PC-3 (cell line): ENCODE results near the gene HBEGF. TPM values are rescaled to one million over a fixed set of nuclear protein-coding genes. Genes with fewer than 3 reads are reported as not detected.

Experiments used
- ATAC-seq: fragments of 200-7000 bp; cut with Tn5 transposase; 2 replicates; pipeline ENCODE4 v1.9.1; 2020; ENCODE audit warnings: mild to moderate bottlenecking, moderate library complexity
- BruUV-seq: library from RNA; stranded (reverse); fragments of 400-500 nt; replicated peaks from 2 replicates; lab custom pipeline; 2021; lab: Mats Ljungman, UMichigan
- CTCF ChIA-PET: fragments of 300-600 bp; sonication (Branson Sonifier 250); formaldehyde crosslinking; loops from one replicate; lab custom pipeline; 2022; ENCODE audit warnings: antibody characterized with exemption; lab: Charles Lee
- POLR2A ChIA-PET: fragments of 300-600 bp; sonication (Branson Sonifier 250); formaldehyde crosslinking; loops from one replicate; lab custom pipeline; 2022; ENCODE audit warnings: antibody characterized with exemption; ENCODE audit not compliant: unreplicated experiment; lab: Charles Lee
- DNase-seq: peaks from one replicate; pipeline ENCODE4 v3.0.0-alpha.2; 2015
- H2AFZ ChIP-seq: fragments of 300-600 bp; sonication (generic); 2 replicates; pipeline ENCODE4 v1.6.0; 2016; ENCODE audit warnings: antibody characterized with exemption, low read length
- H3F3A ChIP-seq: fragments of 300-600 bp; sonication (generic); one replicate; pipeline ENCODE4 v1.6.0; 2017; ENCODE audit warnings: antibody characterized with exemption, low read length, control low read depth, mild to moderate bottlenecking; ENCODE audit not compliant: unreplicated experiment
- H3K27ac ChIP-seq: fragments of 300-600 bp; sonication (generic); 2 replicates; pipeline ENCODE4 v1.5.1; 2016; ENCODE audit warnings: mild to moderate bottlenecking, low read length
- H3K27me3 ChIP-seq: fragments of 300-600 bp; sonication (generic); 2 replicates; pipeline ENCODE4 v1.6.1; 2016; ENCODE audit warnings: low read length, mixed read lengths
- H3K36me3 ChIP-seq: fragments of 300-600 bp; sonication (generic); 2 replicates; pipeline ENCODE4 v1.6.1; 2016; ENCODE audit warnings: low read depth, mixed run types, low read length, mixed read lengths
- H3K4me1 ChIP-seq: fragments of 300-600 bp; sonication (generic); 2 replicates; pipeline ENCODE4 v1.5.1; 2016; ENCODE audit warnings: low read length; ENCODE audit not compliant: insufficient read depth
- H3K4me2 ChIP-seq: fragments of 300-600 bp; sonication (generic); 2 replicates; pipeline ENCODE4 v1.6.0; 2016; ENCODE audit warnings: low read length
- H3K4me3 ChIP-seq: fragments of 300-600 bp; sonication (generic); 2 replicates; pipeline ENCODE4 v1.5.1; 2016; ENCODE audit warnings: mild to moderate bottlenecking, low read length, mixed read lengths
- H3K79me2 ChIP-seq: fragments of 300-600 bp; sonication (generic); 2 replicates; pipeline ENCODE4 v1.6.1; 2017; ENCODE audit warnings: low read length, mixed read lengths
- H3K9ac ChIP-seq: fragments of 300-600 bp; sonication (generic); 2 replicates; pipeline ENCODE4 v1.6.0; 2016; ENCODE audit warnings: mild to moderate bottlenecking, low read length
- H3K9me2 ChIP-seq: fragments of 300-600 bp; sonication (generic); replicated peaks from 2 replicates; pipeline ENCODE4 v1.6.1; 2016; ENCODE audit warnings: mixed run types, low read length, mixed read lengths
- H3K9me3 ChIP-seq: fragments of 300-600 bp; sonication (generic); 2 replicates; pipeline ENCODE4 v1.6.1; 2016; ENCODE audit warnings: low read length, mixed read lengths
- H4K20me1 ChIP-seq: fragments of 300-600 bp; sonication (generic); 2 replicates; pipeline ENCODE4 v1.6.1; 2016; ENCODE audit warnings: low read length, mixed read lengths
- CTCF ChIP-seq: fragments of 300-600 bp; sonication (generic); conservative IDR thresholded peaks from 2 replicates; pipeline ENCODE4 v1.5.1; 2017; ENCODE audit warnings: antibody characterized with exemption, low read depth, mild to moderate bottlenecking, low read length
- EZH2 ChIP-seq: fragments of 300-600 bp; sonication (generic); IDR thresholded peaks from one replicate; pipeline ENCODE4 v1.6.1; 2017; ENCODE audit warnings: antibody characterized with exemption, mild to moderate bottlenecking, low read length; ENCODE audit not compliant: unreplicated experiment
- EZH2phosphoT487 ChIP-seq: fragments of 300-600 bp; sonication (generic); IDR thresholded peaks from 2 replicates; pipeline ENCODE4 v1.6.1; 2018; ENCODE audit warnings: mild to moderate bottlenecking, antibody characterized with exemption, low read length, borderline replicate concordance
- intact Hi-C: fragments of 100-400 bp; cut with micrococcal nuclease; formaldehyde crosslinking; loops from 2 replicates; pipeline ENCODE4 v1.9.0; 2023
- total RNA-seq: library from RNA; depleted of rRNA; stranded (reverse); fragments of >200 nt; gene quantifications from 2 replicates; pipeline ENCODE4 v1.2.3, GENCODE V29; 2014

Gene HBEGF
- total RNA-seq, 1 experiment from 2014 or later, result 82.6 TPM

- Histone ChIP-seq H3K9me3 (no peaks in the 10 kb centered on the region), H3K36me3 (no peaks in the 10 kb centered on the region), H3K27ac (peak overlapping the region; percentile 98), H3K4me3 (no peak overlapping the region; the same call in 1 of the 2 replicates), H3K9ac (peak overlapping the region; percentile 93), H3K27me3 (no peaks in the 10 kb centered on the region), H3K4me1 (peaks cover 41% of the 10 kb centered on the region), H3K9me2 (no peaks in the 10 kb centered on the region; the same call in 1 of the 2 replicates), H3K4me2 (peak overlapping the region; percentile 80), H4K20me1 (no peaks in the 10 kb centered on the region), H3F3A (peaks cover 19% of the 10 kb centered on the region), H3K79me2 (no peaks in the 10 kb centered on the region), H2AFZ (no peak overlapping the region)
- intact Hi-C loops, result loop anchor here (1.0 to 5.0 kb wide), 3 partner anchors 20 to 50 kb away; partner anchors contain the start of gene HBEGF
- POLR2A ChIA-PET, result interaction anchor here (0.5 to 1.3 kb wide), 6 partner anchors 11 to 245 kb away, joined by 3 to 21 read pairs (median 5); partner anchors contain the start of genes HBEGF and SRA1
- TF ChIP-seq EZH2 (no peak), EZH2phosphoT487 (no peak), CTCF (no peak)
- ATAC-seq (peak; percentile 93), DNase-seq (peak; percentile 98)
- CTCF ChIA-PET, result interaction anchor here (0.7 to 1.8 kb wide), 3 partner anchors 34 to 50 kb away, joined by 4 to 19 read pairs (median 6); partner anchors contain the start of gene HBEGF
- BruUV-seq, result TSS peak; percentile 91
Measured at GRCh38 chr5:140312067-140312790, 34.2 kb downstream of the HBEGF start.

GRCh38 chr5:140311011-140311467, 35.4 kb downstream of the HBEGF start:
- DNase-seq, result peak; percentile 86
- H3K9ac ChIP-seq, result peak overlapping the region; percentile 93

More at GRCh38 chr5:140311011-140311467, 35.4 kb downstream of the HBEGF start:
- H3K4me3 ChIP-seq, result peak overlapping the region; percentile 47
- peak overlapping the region; percentile 80 for H3K4me2 ChIP-seq
- intact Hi-C loops, result loop anchor here (5.0 kb wide), 1 partner anchor 49 kb away; no protein-coding TSS in a partner anchor
- TF ChIP-seq EZH2phosphoT487, result no peak
- TF ChIP-seq EZH2, result no peak
- TF ChIP-seq CTCF, result no peak
- no peak overlapping the region for H2AFZ ChIP-seq
- H3F3A ChIP-seq, result peaks cover 19% of the 10 kb centered on the region
- no peaks in the 10 kb centered on the region for H3K9me3 ChIP-seq
- peak; percentile 67 for ATAC-seq
- CTCF ChIA-PET, result interaction anchor here (0.7 to 1.8 kb wide), 2 partner anchors 35 to 67 kb away, joined by 3 to 19 read pairs; partner anchors contain the start of gene HBEGF
- no peaks in the 10 kb centered on the region; the same call in 1 of the 2 replicates for H3K9me2 ChIP-seq
- POLR2A ChIA-PET, result interaction anchor here (0.7 to 1.4 kb wide), 3 partner anchors 12 to 35 kb away, joined by 3 to 4 read pairs (median 3); no protein-coding TSS in a partner anchor
- H4K20me1 ChIP-seq, result no peaks in the 10 kb centered on the region
- H3K27ac ChIP-seq, result peak overlapping the region; percentile 98
- TSS peak; percentile 11 for BruUV-seq
- H3K4me1 ChIP-seq, result peaks cover 41% of the 10 kb centered on the region
- no peaks in the 10 kb centered on the region for H3K27me3 ChIP-seq
- no peaks in the 10 kb centered on the region for H3K36me3 ChIP-seq
- no peaks in the 10 kb centered on the region for H3K79me2 ChIP-seq
